ENCODE results near the gene ATF7.

GRCh38 chr12:53496752-53497032 is 129.5 kb downstream of the ATF7 start:
- TF ChIP-seq EZH2phosphoT487 (IDR thresholded peaks at IDR 0.05; ENCODE audit: insufficient read depth, low read depth) (no peak), EZH2 (IDR thresholded peaks at IDR 0.05; ENCODE audit: insufficient read depth, poor library complexity, severe bottlenecking) (no peak)

Measured in GM23248 (cell line).